ENCODE measurements around the gene TAS1R2.
"Not testable (repeated sequence)": the region's sequence is repeated elsewhere in the genome, so short reads cannot be mapped to it uniquely, and the experiment has no call there.

The TAS1R2 gene

DNA sequence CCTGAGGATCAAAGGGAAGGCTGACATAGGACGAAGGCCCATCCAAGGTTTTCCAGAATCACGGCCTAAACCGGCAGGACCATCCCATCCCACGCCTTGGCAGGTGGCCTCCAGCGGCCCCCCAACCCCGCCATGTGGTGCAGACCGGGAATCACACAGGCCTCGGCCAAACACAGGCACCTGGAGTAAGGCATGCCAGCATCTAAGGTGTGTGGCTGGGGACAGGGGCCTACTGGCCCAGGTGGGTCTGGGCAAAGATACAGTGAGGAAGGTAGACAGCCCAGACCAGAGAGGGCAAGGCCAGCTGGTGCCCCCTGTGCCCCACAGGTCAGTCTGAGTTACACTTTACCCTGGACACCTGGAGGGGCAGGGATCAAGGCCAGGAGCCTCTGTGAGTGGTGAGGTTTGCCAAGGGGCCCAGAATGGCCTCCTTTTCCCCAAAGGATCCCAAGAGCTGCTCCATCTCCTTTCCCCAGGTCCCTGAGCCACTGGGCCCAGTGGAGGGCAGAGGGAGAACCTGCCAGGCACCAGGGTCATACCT is 12.7 kb upstream of the TAS1R2 start:
- intact Hi-C loops (cut with DNase I) = no loop called here
- DNase-seq = no peak

GRCh38 chr1:18871401-18872070 is 12.1 kb upstream of the TAS1R2 start:
- intact Hi-C loops (cut with DNase I) = no loop called here
- DNase-seq = no peak

DNA sequence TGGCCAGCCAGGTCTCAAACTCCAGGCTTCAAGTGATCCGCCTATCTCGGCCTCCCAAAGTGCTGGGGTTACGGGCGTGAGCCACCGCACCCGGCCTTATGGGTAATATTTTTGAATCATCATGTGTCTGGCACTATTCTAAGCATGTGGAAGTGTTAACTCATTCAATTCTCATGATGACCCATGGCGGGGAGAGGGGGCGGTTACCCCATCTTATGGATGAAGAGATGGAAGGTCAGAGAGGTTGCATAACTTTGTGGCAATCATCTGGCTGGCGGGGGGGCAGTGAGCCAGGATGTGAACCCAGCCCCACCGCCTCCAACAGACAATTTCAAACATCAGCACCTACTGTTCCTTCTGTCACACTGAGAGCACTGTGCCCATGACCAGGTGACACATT is 11.5 kb upstream of the TAS1R2 start:
- intact Hi-C loops (cut with DNase I) = no loop called here
- DNase-seq = no peak

DNA sequence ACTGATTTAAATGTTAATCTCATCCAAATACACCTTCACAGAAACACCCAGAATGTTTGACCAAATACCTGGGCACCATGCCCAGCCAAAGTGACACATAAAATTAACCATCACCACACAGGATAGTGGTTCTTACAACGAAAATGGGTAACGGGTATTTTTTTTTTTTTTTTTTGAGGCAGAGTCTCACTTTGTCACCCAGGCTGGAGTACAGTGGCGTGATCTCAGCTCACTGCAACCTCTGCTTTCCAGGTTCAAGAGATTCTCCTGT is 11.1 kb upstream of the TAS1R2 start:
- intact Hi-C loops (cut with DNase I); DNase-seq: not testable (repeated sequence)

DNA sequence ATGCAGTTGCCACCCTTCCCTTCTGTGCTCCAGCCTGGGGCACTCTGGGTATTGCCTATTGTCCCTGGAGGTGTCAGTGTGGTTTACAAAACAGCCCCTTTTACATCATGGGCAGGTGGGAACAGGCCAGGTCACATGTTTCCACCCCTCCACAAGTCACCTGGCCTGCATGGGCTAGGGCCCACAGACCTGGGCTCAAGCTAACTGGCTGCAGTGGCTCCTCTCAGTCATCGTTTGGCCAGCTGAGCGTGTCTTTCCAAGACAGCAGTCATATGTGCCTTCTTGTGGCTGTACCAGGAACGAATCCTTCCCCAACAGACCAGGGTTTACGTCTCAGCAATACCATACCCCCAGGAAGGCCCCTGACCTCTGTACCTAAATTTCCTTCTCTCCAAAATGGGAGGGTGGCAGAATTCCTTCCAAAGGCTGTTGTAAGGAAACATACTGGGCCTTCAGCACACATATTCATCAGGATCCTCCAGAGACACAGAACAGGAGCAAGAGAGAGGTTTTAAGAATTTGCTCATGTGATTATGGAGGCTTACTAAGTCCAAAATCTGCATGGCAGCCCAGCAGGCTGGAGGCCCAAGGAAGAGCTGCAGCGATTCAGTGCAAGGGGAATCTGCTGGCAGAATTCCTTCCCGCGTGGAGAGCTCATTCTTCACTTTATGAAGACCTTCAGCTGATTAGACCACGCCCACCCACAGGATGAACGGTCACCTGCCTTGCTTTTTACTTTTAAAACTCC is 10.6 kb upstream of the TAS1R2 start:
- DNase-seq = no peak
- intact Hi-C loops (cut with DNase I) = no loop called here

DNA sequence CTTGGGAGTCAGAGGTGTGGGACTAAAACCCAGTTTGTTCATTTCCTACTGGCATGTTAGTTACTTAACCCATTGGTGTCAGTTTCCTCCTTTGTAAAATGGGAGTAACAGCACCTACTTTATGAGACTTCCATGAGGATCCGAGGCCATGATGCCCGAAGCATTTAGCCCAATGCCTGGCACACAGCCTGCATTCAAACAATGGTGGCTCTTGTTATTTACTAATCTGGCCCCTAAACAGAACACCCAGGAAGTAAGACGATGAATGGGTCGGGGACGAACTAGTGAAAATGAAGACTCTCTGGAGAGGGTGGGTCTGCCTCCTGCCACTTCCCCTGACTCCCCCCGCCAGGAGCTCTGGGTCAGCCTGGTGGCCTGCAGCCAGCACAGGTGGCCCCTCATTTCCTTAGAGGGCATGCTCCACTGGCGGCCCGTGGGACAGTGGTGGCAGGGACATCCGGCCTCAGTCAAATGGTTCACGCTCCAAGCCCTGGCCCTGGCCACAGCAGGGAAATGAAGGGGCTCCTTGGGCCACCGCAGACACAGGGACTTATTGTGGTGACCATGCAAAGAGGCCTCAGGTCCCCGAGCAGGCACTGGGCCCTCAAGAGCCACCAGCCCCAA is 9.5 kb upstream of the TAS1R2 start:
- peak in 19 of 42 donors; percentile 22 to 70 (median 39) for DNase-seq
- intact Hi-C loops (cut with DNase I) = no loop called here

GRCh38 chr1:18868354-18868753 is 8.9 kb upstream of the TAS1R2 start:
- intact Hi-C loops (cut with DNase I) = no loop called here
- DNase-seq = no peak

- intact Hi-C loops (cut with DNase I) = no loop called here
- no peak for DNase-seq
Observed at GRCh38 chr1:18866846-18867245, 7.4 kb upstream of the TAS1R2 start.

- no peak for DNase-seq
- intact Hi-C loops (cut with DNase I) = no loop called here
Observed at GRCh38 chr1:18866314-18866713, 6.9 kb upstream of the TAS1R2 start.

DNA sequence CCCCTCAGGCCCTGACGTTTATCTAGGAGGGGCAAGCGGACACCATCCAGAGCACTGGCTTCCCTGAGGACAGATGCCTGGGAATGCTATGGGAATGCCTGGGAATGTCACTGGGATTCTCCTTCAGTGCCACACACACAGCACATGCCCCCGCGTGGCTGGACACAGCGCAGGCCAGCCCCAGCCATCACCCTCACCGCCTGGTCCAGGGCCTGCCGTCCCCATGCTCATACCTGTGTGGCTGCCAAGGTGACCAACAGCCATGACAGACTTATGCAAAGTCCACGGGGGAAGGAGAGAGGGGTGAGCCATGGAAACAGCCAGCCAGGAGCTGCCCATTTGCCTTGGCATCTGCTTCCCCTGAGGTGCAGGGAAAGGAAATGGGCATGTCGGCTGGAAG is 5.7 kb upstream of the TAS1R2 start:
- intact Hi-C loops (cut with DNase I) = no loop called here
- DNase-seq = no peak

- intact Hi-C loops (cut with DNase I) = no loop called here
- DNase-seq = no peak
Observed at GRCh38 chr1:18861590-18861989, 2.1 kb upstream of the TAS1R2 start.

- no peak for DNase-seq
- intact Hi-C loops (cut with DNase I) = no loop called here
Observed at GRCh38 chr1:18861082-18861481, 1.6 kb upstream of the TAS1R2 start.

GRCh38 chr1:18858070-18858688 is 1.3 kb downstream of the TAS1R2 start:
- DNase-seq = no peak
- intact Hi-C loops (cut with DNase I) = no loop called here

GRCh38 chr1:18856435-18856834 is 3.0 kb downstream of the TAS1R2 start:
- intact Hi-C loops (cut with DNase I) = no loop called here
- no peak for DNase-seq

DNA sequence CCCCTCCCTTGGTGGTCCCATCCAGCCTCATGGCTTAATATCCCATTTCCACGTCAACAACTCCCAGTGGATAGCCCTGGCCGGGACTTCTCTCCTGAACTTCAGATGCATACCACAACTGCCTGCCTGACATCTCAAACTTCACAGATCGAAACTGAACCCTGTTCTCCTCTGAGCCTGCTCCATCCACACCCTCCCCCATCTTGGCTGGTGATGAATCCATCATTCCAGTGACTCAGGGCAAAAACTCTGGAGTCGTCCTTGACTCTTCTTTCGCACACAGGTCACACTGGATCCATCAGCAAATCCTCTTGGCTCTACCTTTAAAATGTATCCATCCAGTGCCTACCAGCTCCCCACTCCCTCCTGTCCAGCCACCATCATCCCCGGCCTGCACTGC is 3.9 kb downstream of the TAS1R2 start:
- DNase-seq = no peak
- intact Hi-C loops (cut with DNase I) = no loop called here

- DNase-seq = no peak
- intact Hi-C loops (cut with DNase I) = no loop called here
Observed at GRCh38 chr1:18854331-18855025, 5.0 kb downstream of the TAS1R2 start.

GRCh38 chr1:18852501-18852900 is 7.0 kb downstream of the TAS1R2 start:
- intact Hi-C loops (cut with DNase I) = no loop called here
- no peak for DNase-seq

GRCh38 chr1:18849261-18849711 is 10.2 kb downstream of the TAS1R2 start:
- no peak for DNase-seq
- intact Hi-C loops (cut with DNase I) = no loop called here

DNA sequence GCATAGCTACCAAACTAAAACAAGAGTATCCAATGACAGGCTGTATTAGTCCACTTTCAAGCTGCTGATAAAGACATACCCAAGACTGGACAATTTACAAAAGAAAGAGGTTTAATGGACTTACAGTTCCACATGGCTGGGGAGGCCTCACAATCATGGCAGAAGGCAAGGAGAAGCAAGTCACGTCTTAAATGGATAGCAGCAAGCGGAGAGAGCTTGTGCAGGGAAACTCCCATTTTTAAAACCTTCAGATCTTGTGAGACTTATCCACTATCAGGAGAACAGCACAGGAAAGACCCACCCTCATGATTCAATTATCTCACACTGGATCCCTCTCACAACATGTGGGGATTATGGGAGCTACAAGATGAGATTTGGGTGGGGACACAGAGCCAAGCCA is 11.7 kb downstream of the TAS1R2 start:
- DNase-seq; intact Hi-C loops (cut with DNase I): not testable (repeated sequence)

All from head of caudate nucleus (tissue), 42 donors.